Inferior parietal cortex (tissue), 1 donor: ENCODE measurements around the gene HGD.
A peak's percentile ranks its signal among the peaks of the same experiment; 100 is the strongest.
"Not testable (repeated sequence)": the region's sequence is repeated elsewhere in the genome, so short reads cannot be mapped to it uniquely, and the experiment has no call there.

Source experiments
- DNase-seq: peaks from one replicate; pipeline ENCODE4 v3.0.0-alpha.2; 2016; ENCODE audit errors: extremely low spot score

The HGD gene

GRCh38 chr3:120640231-120640630, 41.8 kb downstream of the HGD start:
- DNase-seq, result no peak

- not testable (repeated sequence) for DNase-seq
Observed at GRCh38 chr3:120638820-120639219, 43.2 kb downstream of the HGD start.

- DNase-seq, result no peak
Observed at GRCh38 chr3:120637851-120638559, 44.0 kb downstream of the HGD start.

GRCh38 chr3:120636795-120637401, 45.1 kb downstream of the HGD start:
- no peak for DNase-seq

GRCh38 chr3:120634539-120634938, 47.5 kb downstream of the HGD start:
- no peak for DNase-seq

- no peak for DNase-seq
Observed at GRCh38 chr3:120625159-120625586, 56.9 kb downstream of the HGD start.

- no peak for DNase-seq
Observed at GRCh38 chr3:120623727-120624093, 58.3 kb downstream of the HGD start.

GRCh38 chr3:120622870-120623726, 58.9 kb downstream of the HGD start:
- DNase-seq, result no peak

GRCh38 chr3:120622457-120622856, 59.6 kb downstream of the HGD start:
- no peak for DNase-seq

- DNase-seq, result not testable (repeated sequence)
Observed at GRCh38 chr3:120616745-120617144, 65.3 kb downstream of the HGD start.

GRCh38 chr3:120615847-120616609, 66.0 kb downstream of the HGD start:
- no peak for DNase-seq

- DNase-seq, result no peak
Observed at GRCh38 chr3:120614765-120615164, 67.3 kb downstream of the HGD start.

- no peak for DNase-seq
Observed at GRCh38 chr3:120608506-120608905, 73.5 kb downstream of the HGD start.

GRCh38 chr3:120604784-120605183, 77.3 kb downstream of the HGD start:
- no peak for DNase-seq

- no peak for DNase-seq
Observed at GRCh38 chr3:120604382-120604781, 77.7 kb downstream of the HGD start.

GRCh38 chr3:120602682-120603081, 79.4 kb downstream of the HGD start:
- DNase-seq, result no peak

GRCh38 chr3:120601554-120601953, 80.5 kb downstream of the HGD start:
- DNase-seq, result no peak

GRCh38 chr3:120599211-120599610, 82.8 kb downstream of the HGD start:
- no peak for DNase-seq

- DNase-seq, result no peak
Observed at GRCh38 chr3:120597445-120598049, 84.5 kb downstream of the HGD start.

- no peak for DNase-seq
Observed at GRCh38 chr3:120596853-120597223, 85.2 kb downstream of the HGD start.

- peak; percentile 99 for DNase-seq
Observed at GRCh38 chr3:120596116-120596852, 85.8 kb downstream of the HGD start, which contains the start of gene NDUFB4. NDUFB4 (plus strand) TSS chr3:120596336; CDS start chr3:120596360, 24 bp downstream.
